Neural crest cell (in vitro differentiated cells): Measurements from ENCODE around the gene TUBGCP3. TPM values are rescaled to one million over a fixed set of nuclear protein-coding genes. Genes with fewer than 3 reads are reported as not detected.
A peak's percentile ranks its signal among the peaks of the same experiment; 100 is the strongest.

Experiments used
- DNase-seq: peaks from one replicate; pipeline ENCODE4 v3.0.0; 2021; ENCODE audit warnings: low read depth, mixed read lengths, low spot score
- H3K27ac Mint-ChIP-seq: one replicate; pipeline ENCODE4 v1.8.0; 2021; ENCODE audit warnings: mild to moderate bottlenecking, mixed read lengths; ENCODE audit not compliant: unreplicated experiment
- H3K27me3 Mint-ChIP-seq: 2 replicates; pipeline ENCODE4 v1.8.0; 2021; ENCODE audit warnings: low read depth, mild to moderate bottlenecking, mixed read lengths
- H3K36me3 Mint-ChIP-seq: 2 replicates; pipeline ENCODE4 v1.8.0; 2021; ENCODE audit warnings: low read depth, mild to moderate bottlenecking, mixed read lengths
- H3K4me1 Mint-ChIP-seq: 2 replicates; pipeline ENCODE4 v1.8.0; 2021; ENCODE audit warnings: mixed read lengths
- H3K4me3 Mint-ChIP-seq: one replicate; pipeline ENCODE4 v1.8.0; 2021; ENCODE audit warnings: mild to moderate bottlenecking, mixed read lengths
- H3K9me3 Mint-ChIP-seq: 2 replicates; pipeline ENCODE4 v1.8.0; 2021; ENCODE audit warnings: mixed read lengths
- total RNA-seq: library from RNA; stranded (reverse); gene quantifications from 2 replicates; pipeline ENCODE4 v1.2.1, GENCODE V29; 2021
- TF ChIP-seq, protein P1 (sequence below): fragments of 200-600 bp; sonication (generic); conservative IDR thresholded peaks from 2 replicates; pipeline ENCODE4 v1.5.0; 2021; ENCODE audit warnings: antibody characterized with exemption, mild to moderate bottlenecking

TUBGCP3 gene
- total RNA-seq, 1 donor from 2014 or later = 43.9 TPM

DNA sequence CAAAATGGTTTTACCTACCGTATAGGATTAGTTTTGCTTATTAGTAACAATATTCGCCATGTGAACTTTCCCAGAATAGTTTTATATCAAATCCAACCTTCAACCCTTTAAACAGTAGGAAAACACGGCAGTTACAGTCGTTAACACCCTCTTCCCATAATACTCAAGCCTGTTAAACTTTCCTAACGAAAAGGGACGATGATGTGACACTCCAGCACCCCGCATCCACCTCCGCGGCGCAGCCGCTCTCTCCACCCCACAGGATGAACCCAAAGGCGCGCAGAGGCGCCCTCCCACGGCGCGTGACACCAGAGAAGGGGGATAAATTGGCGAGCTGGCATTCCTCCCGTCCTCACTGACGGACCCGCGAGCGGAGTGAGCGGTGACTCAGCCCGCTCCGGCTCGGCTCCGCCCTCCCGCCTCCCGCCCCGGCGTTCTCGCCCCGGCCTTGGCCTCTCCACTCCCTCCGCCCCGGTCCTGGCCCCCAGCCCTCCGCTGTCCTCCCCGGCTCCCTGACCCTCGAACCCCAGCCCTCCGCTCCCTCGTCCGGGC lies 665 bp downstream of the TUBGCP3 start:
- H3K27me3 Mint-ChIP-seq = no peaks in the 10 kb centered on the region
- peaks cover 10% of the 10 kb centered on the region for H3K36me3 Mint-ChIP-seq

DNA sequence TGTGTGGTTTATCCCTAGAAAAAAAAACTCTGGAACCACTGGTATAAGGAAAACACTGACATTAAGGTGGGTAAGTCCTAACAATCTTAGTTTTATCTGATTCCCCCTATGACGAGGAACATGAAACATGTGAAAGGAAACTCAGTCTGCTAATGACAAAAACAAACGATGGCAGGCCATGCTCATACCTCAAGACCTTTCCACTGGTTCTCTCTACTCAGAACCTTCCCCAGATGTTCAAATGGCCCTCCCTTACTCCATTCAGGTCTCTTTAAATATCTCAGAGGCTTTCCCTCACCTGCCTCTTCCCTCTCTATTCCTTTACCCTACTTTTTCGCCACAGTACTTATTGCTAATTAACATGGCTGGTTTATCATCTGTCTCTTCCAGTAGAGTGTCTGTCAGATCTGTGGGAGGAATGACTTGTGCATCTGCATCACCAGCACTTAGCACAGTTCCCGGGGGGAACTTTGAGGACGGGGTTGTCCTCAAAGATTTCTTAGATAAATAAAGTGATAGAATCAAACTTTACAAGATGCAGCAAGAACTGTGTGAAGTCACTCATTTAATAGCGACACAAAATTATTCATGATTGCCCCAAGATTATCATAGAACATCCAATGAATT lies 1.5 kb downstream of the TUBGCP3 start:
- H3K27ac Mint-ChIP-seq = no peak overlapping the region
- peaks cover 29% of the 10 kb centered on the region for H3K4me1 Mint-ChIP-seq
- H3K36me3 Mint-ChIP-seq = peaks cover 10% of the 10 kb centered on the region
- peak overlapping the region; percentile 98 for H3K4me3 Mint-ChIP-seq
- TF ChIP-seq, protein P1, sequence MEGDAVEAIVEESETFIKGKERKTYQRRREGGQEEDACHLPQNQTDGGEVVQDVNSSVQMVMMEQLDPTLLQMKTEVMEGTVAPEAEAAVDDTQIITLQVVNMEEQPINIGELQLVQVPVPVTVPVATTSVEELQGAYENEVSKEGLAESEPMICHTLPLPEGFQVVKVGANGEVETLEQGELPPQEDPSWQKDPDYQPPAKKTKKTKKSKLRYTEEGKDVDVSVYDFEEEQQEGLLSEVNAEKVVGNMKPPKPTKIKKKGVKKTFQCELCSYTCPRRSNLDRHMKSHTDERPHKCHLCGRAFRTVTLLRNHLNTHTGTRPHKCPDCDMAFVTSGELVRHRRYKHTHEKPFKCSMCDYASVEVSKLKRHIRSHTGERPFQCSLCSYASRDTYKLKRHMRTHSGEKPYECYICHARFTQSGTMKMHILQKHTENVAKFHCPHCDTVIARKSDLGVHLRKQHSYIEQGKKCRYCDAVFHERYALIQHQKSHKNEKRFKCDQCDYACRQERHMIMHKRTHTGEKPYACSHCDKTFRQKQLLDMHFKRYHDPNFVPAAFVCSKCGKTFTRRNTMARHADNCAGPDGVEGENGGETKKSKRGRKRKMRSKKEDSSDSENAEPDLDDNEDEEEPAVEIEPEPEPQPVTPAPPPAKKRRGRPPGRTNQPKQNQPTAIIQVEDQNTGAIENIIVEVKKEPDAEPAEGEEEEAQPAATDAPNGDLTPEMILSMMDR = no peak
- H3K27me3 Mint-ChIP-seq = no peaks in the 10 kb centered on the region
- peaks cover 4% of the 10 kb centered on the region for H3K9me3 Mint-ChIP-seq
- no peak for DNase-seq

More for the DNA sequence above, 665 bp downstream of the TUBGCP3 start:
- Mint-ChIP-seq H3K4me1 (peaks cover 29% of the 10 kb centered on the region), H3K4me3 (peak overlapping the region; percentile 98), H3K27ac (peak overlapping the region; percentile 78), H3K9me3 (peaks cover 4% of the 10 kb centered on the region)
- TF ChIP-seq, protein P1 = no peak
- DNase-seq = peak; percentile 63

DNA sequence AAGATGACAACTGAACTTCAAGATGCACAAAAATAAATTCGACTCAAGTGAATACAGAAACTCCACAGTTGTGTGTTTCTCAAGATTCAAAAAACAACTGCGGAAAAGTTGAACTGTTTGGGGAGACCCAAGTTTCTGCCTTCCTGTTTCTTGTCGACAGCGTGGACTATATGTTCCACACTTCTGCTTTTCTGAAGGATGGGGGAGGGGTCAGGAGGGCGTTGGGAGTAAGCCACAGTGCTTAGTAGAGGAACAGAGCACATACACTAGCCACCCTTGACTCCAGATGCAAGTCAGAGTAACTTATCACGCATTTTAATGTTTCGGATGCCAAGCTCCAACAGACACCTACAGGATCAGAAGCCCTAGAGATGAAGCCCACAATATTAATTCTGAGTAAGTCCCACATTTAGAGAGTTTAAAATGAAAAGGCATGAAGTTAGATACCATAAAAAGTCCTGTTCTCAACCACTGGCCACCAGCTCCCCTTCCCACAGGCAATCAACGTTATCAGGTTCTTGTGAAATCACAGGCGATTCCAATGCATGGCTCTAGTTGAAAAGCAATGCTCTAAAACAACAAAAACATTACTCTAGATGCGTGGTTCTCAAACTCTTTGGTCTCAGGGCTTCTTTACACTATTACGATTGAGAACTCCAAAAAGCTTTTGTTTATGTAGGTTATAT lies 4.2 kb downstream of the TUBGCP3 start:
- Mint-ChIP-seq H3K9me3 (peaks cover 7% of the 10 kb centered on the region), H3K4me3 (peak overlapping the region; percentile 6), H3K27ac (no peak overlapping the region), H3K4me1 (peaks cover 28% of the 10 kb centered on the region), H3K36me3 (peaks cover 18% of the 10 kb centered on the region), H3K27me3 (no peaks in the 10 kb centered on the region)
- no peak for DNase-seq
- TF ChIP-seq, protein P1 = no peak

DNA sequence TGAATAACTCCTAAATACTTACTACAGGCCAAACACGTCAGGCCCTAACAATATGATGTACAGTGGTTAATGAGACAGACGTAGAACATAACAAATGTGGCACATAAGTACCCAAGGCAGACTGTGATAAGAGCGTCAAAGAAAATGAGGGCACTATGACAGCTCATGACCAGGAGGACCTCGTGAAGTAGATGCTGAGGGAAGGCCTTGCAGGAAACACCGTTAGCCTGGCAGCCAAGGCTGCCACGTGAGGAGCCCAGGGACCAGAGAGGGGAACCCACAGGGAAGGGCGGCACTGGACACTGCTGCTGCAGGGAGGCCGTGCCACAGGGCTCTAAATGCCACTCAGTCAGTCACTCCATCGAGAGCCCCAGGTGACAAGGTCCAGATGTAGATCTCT lies 5.7 kb downstream of the TUBGCP3 start:
- no peak for DNase-seq
- Mint-ChIP-seq H3K4me3 (no peak overlapping the region), H3K9me3 (peaks cover 11% of the 10 kb centered on the region), H3K27me3 (no peaks in the 10 kb centered on the region), H3K27ac (no peak overlapping the region), H3K4me1 (peaks cover 20% of the 10 kb centered on the region), H3K36me3 (peaks cover 21% of the 10 kb centered on the region)
- TF ChIP-seq, protein P1 = no peak

DNA sequence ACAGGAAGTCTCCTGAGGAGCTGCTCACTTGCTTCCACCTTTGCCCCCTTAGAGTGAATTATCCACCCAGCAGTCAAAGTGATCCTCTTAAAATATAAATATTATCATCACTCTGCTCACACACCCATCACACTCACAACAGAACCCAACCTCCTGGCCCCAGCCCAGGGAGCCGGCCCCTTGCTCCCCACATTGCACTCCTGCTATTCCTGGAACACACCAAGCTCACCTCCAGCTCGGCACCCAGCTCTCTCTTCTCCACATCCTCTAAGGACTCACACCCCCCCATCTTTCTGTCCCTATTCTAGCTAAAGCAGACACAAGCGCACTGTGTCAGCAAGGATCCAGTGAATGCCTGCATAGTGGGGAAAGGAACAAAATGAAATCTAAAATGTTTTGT lies 7.0 kb downstream of the TUBGCP3 start:
- Mint-ChIP-seq H3K27ac (peak overlapping the region; percentile 44), H3K4me1 (peaks cover 13% of the 10 kb centered on the region), H3K4me3 (no peak overlapping the region), H3K9me3 (peaks cover 12% of the 10 kb centered on the region), H3K27me3 (no peaks in the 10 kb centered on the region), H3K36me3 (peaks cover 27% of the 10 kb centered on the region)
- TF ChIP-seq, protein P1 = no peak
- no peak for DNase-seq
